ENCODE data around the gene SIDT1. TPM values are rescaled to one million over a fixed set of nuclear protein-coding genes. Genes with fewer than 3 reads are reported as not detected.

The SIDT1 gene
- total RNA-seq, 1 experiment from 2014 or later, result not detected

DNA sequence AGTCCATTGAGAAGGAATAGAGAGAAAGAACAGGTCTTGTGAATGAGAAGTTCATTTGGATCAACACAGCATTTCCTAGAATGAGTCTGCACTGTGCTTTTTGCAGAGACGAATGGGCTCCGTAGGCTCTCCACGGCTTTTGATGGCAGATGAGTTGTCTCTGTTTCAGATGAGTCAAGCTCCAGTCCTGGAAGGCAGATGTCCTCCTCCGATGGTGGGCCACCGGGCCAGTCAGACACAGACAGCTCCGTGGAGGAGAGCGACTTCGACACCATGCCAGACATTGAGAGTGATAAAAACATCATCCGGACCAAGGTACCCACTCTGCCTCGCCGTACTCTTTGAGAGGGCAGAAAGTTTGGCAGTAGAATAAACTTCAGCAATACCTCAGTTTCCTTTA is 70.5 kb downstream of the SIDT1 start:
- H3K9ac ChIP-seq (ENCODE audit: extremely low read depth, insufficient read length, low read length), result no peak overlapping the region
- DNase-seq, result no peak
- no peaks in the 10 kb centered on the region for H3K79me2 ChIP-seq (ENCODE audit: insufficient read depth, low read length)
- H3K9me3 Mint-ChIP-seq, result no peaks in the 10 kb centered on the region
- H3K4me1 ChIP-seq (ENCODE audit: insufficient read depth, low read length), result peaks cover 16% of the 10 kb centered on the region
- H3K23me2 ChIP-seq (ENCODE audit: insufficient read length, low read depth, low read length, poor library complexity, severe bottlenecking), result no peaks in the 10 kb centered on the region
- no peak overlapping the region for H3K14ac ChIP-seq (ENCODE audit: insufficient read depth, low read length)
- no peaks in the 10 kb centered on the region; a peak in 1 of 7 replicates for H3K36me3 Mint-ChIP-seq (ENCODE audit: insufficient read depth in 1 of 3, low read depth in 3 of 3)
- no peak overlapping the region for H4K5ac ChIP-seq (ENCODE audit: insufficient read length, low read depth, low read length)
- no CpG with 5 or more reads among the region's 11 CpGs for WGBS (ENCODE audit: extremely low coverage, insufficient read length, low lambda C conversion rate)
- H4K8ac ChIP-seq (replicated peaks; ENCODE audit: insufficient read length, low read depth, low read length), result no peak overlapping the region
- no peaks in the 10 kb centered on the region for H4K20me1 ChIP-seq (ENCODE audit: control insufficient read depth, insufficient read depth, insufficient read length)
- H3K27ac ChIP-seq (ENCODE audit: insufficient read length, low read depth, low read length), result no peak overlapping the region
- H4K91ac ChIP-seq (ENCODE audit: insufficient read length, low read depth, low read length), result no peak overlapping the region
- no peak overlapping the region for H3K27ac Mint-ChIP-seq
- H3K27me3 ChIP-seq (ENCODE audit: insufficient read depth, low read length), result no peaks in the 10 kb centered on the region
- H3T11ph ChIP-seq (ENCODE audit: low read length), result no peak overlapping the region
- peaks cover 22 to 24% of the 10 kb centered on the region in 2 experiments for H3K4me1 Mint-ChIP-seq
- H2AFZ ChIP-seq (ENCODE audit: low read length), result no peak overlapping the region
- no peaks in the 10 kb centered on the region for H3K27me3 Mint-ChIP-seq (ENCODE audit: low read depth)
- no peak overlapping the region for H2BK120ac ChIP-seq (ENCODE audit: low read depth, low read length, poor library complexity, severe bottlenecking)
- H3K4me3 Mint-ChIP-seq, result no peak overlapping the region
- no peak overlapping the region for H3K23ac ChIP-seq (ENCODE audit: insufficient read length, low read depth, low read length)
- TF ChIP-seq, protein P1, sequence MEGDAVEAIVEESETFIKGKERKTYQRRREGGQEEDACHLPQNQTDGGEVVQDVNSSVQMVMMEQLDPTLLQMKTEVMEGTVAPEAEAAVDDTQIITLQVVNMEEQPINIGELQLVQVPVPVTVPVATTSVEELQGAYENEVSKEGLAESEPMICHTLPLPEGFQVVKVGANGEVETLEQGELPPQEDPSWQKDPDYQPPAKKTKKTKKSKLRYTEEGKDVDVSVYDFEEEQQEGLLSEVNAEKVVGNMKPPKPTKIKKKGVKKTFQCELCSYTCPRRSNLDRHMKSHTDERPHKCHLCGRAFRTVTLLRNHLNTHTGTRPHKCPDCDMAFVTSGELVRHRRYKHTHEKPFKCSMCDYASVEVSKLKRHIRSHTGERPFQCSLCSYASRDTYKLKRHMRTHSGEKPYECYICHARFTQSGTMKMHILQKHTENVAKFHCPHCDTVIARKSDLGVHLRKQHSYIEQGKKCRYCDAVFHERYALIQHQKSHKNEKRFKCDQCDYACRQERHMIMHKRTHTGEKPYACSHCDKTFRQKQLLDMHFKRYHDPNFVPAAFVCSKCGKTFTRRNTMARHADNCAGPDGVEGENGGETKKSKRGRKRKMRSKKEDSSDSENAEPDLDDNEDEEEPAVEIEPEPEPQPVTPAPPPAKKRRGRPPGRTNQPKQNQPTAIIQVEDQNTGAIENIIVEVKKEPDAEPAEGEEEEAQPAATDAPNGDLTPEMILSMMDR (conservative IDR thresholded peaks at IDR 0.05), result no peak
- H3K4ac ChIP-seq (ENCODE audit: low read depth, low read length), result no peak overlapping the region
- H3K79me1 ChIP-seq (ENCODE audit: insufficient read depth, low read depth, low read length, poor library complexity, severe bottlenecking), result no peaks in the 10 kb centered on the region
- no peak overlapping the region for H2AK5ac ChIP-seq (ENCODE audit: insufficient read length, low read length)
- H3K18ac ChIP-seq (ENCODE audit: insufficient read length, low read depth, low read length), result no peak overlapping the region
- no peak overlapping the region for H2BK15ac ChIP-seq (ENCODE audit: low read depth, low read length)
- no peak overlapping the region for H3K4me2 ChIP-seq (ENCODE audit: insufficient read depth, insufficient read length, low read length)
- no peak overlapping the region for H2BK20ac ChIP-seq (ENCODE audit: low read depth, low read length, poor library complexity, severe bottlenecking)
- no peak overlapping the region for H2BK5ac ChIP-seq (ENCODE audit: insufficient read length, low read length)
- no peak overlapping the region for H2BK12ac ChIP-seq (ENCODE audit: insufficient read length, low read depth, low read length)
- H3K9me3 ChIP-seq (ENCODE audit: control insufficient read depth, low read depth, low read length), result no peaks in the 10 kb centered on the region
- H3K56ac ChIP-seq (ENCODE audit: insufficient read length, low read depth, low read length), result no peak overlapping the region

Measured in H9 (cell line).